Right atrium auricular region (tissue), 2 donors: ENCODE measurements around the gene SMAP1. TPM values are rescaled to one million over a fixed set of nuclear protein-coding genes. Genes with fewer than 3 reads are reported as not detected.

Experiments
- total RNA-seq, 2 donors: library from RNA; depleted of rRNA; stranded (reverse); fragments of >200 nt; gene quantifications; one replicate each; pipeline ENCODE4 v1.1.0, GENCODE V29; 2016

Gene SMAP1
- total RNA-seq, 2 donors from 2014 or later, result 23.7 to 30.4 TPM

Other genes with a start within 250 kb of the SMAP1 start
- 1 to 10 TPM; 8.0 to 9.4 TPM for gene SDHAF4, start 101.0 kb upstream of the SMAP1 start, total RNA-seq